Measurements from ENCODE around the gene ABI3.

Gene ABI3

GRCh38 chr17:49226771-49227435 is 16.4 kb downstream of the ABI3 start:
- DNase-seq = no peak

GRCh38 chr17:49227436-49228261 is 17.1 kb downstream of the ABI3 start:
- peak; percentile 73 for DNase-seq

- DNase-seq = no peak
These were observed 18.7 kb downstream of the ABI3 start for GRCh38 chr17:49229076-49229804.

GRCh38 chr17:49229805-49230600 is 19.5 kb downstream of the ABI3 start:
- DNase-seq = no peak

- DNase-seq = peak; percentile 87
These were observed 20.4 kb downstream of the ABI3 start, which contains the start of gene PHOSPHO1 for GRCh38 chr17:49230636-49231562. PHOSPHO1 (minus strand) TSS chr17:49230787; CDS start chr17:49226691, 4,096 bp downstream.

GRCh38 chr17:49231563-49231894 is 21.0 kb downstream of the ABI3 start:
- DNase-seq = no peak

- DNase-seq = no peak
These were observed 24.1 kb downstream of the ABI3 start for GRCh38 chr17:49234509-49235080.

- no peak for DNase-seq
These were observed 25.4 kb downstream of the ABI3 start for GRCh38 chr17:49235896-49236295.

GRCh38 chr17:49239963-49240362 is 29.5 kb downstream of the ABI3 start:
- DNase-seq = no peak

- DNase-seq = no peak
These were observed 30.1 kb downstream of the ABI3 start for GRCh38 chr17:49240619-49241018.

- no peak for DNase-seq
These were observed 30.5 kb downstream of the ABI3 start for GRCh38 chr17:49241040-49241439.

- no peak for DNase-seq
These were observed 31.3 kb downstream of the ABI3 start for GRCh38 chr17:49241692-49242397.

- no peak for DNase-seq
These were observed 32.3 kb downstream of the ABI3 start for GRCh38 chr17:49242813-49243212.

- DNase-seq = no peak
These were observed 34.3 kb downstream of the ABI3 start for GRCh38 chr17:49244839-49245238.

- no peak for DNase-seq
These were observed 37.4 kb downstream of the ABI3 start for GRCh38 chr17:49247944-49248343.

- DNase-seq = no peak
These were observed 38.8 kb downstream of the ABI3 start for GRCh38 chr17:49249292-49249794.

- no peak for DNase-seq
These were observed 39.5 kb downstream of the ABI3 start for GRCh38 chr17:49249890-49250522.

- DNase-seq = peak; percentile 49
These were observed 41.7 kb downstream of the ABI3 start for GRCh38 chr17:49252148-49252695.

GRCh38 chr17:49254066-49254465 is 43.6 kb downstream of the ABI3 start:
- DNase-seq = no peak

- DNase-seq = no peak
These were observed 44.6 kb downstream of the ABI3 start for GRCh38 chr17:49255125-49255524.
